ENCODE measurements around the gene ZBTB14.
A peak's percentile ranks its signal among the peaks of the same experiment; 100 is the strongest.

The ZBTB14 gene

DNA sequence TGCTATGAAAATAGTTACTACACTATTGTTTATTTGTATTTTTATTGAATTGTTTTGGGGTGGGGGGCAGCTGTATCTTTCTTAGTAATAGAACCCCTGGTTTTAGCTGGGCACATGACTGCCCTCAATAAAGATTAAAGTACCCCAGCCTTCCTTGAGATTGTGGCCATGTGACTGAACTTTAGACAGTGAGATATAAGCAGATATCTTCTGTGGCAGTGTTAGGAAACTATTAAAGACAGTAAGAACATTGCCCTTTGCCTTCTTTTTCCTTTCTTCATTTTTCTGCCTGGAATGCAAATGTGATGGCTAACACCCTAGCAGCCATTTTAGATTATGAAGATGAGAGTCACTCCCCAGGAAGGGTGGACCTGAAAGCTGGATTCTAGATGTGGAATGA, 50.6 kb downstream of the ZBTB14 start:
- DNase-seq (ENCODE audit: low read depth) = no peak

DNA sequence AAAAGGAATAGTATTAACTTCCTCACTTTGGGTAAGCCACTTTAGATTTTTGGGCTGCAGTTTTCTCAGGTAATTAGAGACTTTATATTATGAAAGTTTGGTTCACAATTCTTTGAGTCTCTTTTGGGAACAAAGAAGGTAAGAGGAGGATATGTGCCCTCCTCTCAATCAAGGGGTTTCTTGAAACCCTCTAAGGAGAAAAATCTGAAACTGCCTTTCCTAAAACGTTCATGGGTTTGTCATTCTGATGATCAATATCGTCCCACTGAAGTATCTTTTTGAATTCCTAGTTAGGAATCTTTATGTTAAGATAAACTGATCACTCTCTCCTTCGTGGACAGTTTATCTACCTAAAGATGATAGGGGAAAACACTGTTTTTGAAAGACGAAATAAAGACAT, 56.1 kb downstream of the ZBTB14 start:
- DNase-seq (ENCODE audit: low read depth) = no peak
- TF ChIP-seq, protein P1, sequence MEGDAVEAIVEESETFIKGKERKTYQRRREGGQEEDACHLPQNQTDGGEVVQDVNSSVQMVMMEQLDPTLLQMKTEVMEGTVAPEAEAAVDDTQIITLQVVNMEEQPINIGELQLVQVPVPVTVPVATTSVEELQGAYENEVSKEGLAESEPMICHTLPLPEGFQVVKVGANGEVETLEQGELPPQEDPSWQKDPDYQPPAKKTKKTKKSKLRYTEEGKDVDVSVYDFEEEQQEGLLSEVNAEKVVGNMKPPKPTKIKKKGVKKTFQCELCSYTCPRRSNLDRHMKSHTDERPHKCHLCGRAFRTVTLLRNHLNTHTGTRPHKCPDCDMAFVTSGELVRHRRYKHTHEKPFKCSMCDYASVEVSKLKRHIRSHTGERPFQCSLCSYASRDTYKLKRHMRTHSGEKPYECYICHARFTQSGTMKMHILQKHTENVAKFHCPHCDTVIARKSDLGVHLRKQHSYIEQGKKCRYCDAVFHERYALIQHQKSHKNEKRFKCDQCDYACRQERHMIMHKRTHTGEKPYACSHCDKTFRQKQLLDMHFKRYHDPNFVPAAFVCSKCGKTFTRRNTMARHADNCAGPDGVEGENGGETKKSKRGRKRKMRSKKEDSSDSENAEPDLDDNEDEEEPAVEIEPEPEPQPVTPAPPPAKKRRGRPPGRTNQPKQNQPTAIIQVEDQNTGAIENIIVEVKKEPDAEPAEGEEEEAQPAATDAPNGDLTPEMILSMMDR (IDR thresholded peaks at IDR 0.05; ENCODE audit: insufficient read depth, low read depth, low read length, missing control alignments) = no peak
- peak overlapping the region; percentile 79 for H3K4me3 ChIP-seq (ENCODE audit: low read length)

More for the DNA sequence above, 50.6 kb downstream of the ZBTB14 start:
- TF ChIP-seq, protein P1 (IDR thresholded peaks at IDR 0.05; ENCODE audit: insufficient read depth, low read depth, low read length, missing control alignments) = no peak
- H3K4me3 ChIP-seq (ENCODE audit: low read length) = no peak overlapping the region

Measured in epithelial cell of esophagus (primary cell).